Subcutaneous adipose tissue (tissue), 4 donors: ENCODE measurements around the gene AATF. TPM values are rescaled to one million over a fixed set of nuclear protein-coding genes. Genes with fewer than 3 reads are reported as not detected.

Source experiments
- total RNA-seq, 4 donors: library from RNA; depleted of rRNA; stranded (reverse); fragments of >200 nt; gene quantifications; one replicate each; pipeline ENCODE4 v1.1.0, GENCODE V29; 2016
- TF ChIP-seq, protein P1 (sequence below): fragments of 450-650 bp; IDR thresholded peaks from one replicate; pipeline ENCODE4 v1.5.1; 2016; ENCODE audit warnings: low read depth, mild to moderate bottlenecking, control low read depth, antibody characterized with exemption, moderate library complexity

Gene AATF
- total RNA-seq, 4 donors from 2014 or later: 25.3 to 38.3 (median 29.1) TPM

DNA sequence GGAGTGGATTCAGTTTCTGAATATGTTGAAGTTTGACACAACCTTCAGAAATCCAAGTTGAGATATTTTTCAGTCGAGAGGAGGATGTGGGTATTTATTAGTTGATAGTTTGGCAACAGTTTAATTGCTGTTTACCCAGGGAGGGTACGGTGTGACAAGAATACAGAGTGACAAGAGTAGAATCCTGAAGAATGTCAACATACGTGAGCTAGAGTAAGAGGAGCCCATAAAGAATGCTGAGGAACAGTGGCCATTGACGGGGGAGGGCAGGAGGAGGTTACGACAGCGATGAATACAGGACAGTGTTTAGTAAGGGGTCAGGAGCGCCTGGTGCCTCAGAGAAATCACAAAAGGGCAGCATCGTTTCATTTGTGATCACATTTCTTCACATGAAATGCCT, 76.5 kb downstream of the AATF start:
- TF ChIP-seq, protein P1, sequence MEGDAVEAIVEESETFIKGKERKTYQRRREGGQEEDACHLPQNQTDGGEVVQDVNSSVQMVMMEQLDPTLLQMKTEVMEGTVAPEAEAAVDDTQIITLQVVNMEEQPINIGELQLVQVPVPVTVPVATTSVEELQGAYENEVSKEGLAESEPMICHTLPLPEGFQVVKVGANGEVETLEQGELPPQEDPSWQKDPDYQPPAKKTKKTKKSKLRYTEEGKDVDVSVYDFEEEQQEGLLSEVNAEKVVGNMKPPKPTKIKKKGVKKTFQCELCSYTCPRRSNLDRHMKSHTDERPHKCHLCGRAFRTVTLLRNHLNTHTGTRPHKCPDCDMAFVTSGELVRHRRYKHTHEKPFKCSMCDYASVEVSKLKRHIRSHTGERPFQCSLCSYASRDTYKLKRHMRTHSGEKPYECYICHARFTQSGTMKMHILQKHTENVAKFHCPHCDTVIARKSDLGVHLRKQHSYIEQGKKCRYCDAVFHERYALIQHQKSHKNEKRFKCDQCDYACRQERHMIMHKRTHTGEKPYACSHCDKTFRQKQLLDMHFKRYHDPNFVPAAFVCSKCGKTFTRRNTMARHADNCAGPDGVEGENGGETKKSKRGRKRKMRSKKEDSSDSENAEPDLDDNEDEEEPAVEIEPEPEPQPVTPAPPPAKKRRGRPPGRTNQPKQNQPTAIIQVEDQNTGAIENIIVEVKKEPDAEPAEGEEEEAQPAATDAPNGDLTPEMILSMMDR: no peak

DNA sequence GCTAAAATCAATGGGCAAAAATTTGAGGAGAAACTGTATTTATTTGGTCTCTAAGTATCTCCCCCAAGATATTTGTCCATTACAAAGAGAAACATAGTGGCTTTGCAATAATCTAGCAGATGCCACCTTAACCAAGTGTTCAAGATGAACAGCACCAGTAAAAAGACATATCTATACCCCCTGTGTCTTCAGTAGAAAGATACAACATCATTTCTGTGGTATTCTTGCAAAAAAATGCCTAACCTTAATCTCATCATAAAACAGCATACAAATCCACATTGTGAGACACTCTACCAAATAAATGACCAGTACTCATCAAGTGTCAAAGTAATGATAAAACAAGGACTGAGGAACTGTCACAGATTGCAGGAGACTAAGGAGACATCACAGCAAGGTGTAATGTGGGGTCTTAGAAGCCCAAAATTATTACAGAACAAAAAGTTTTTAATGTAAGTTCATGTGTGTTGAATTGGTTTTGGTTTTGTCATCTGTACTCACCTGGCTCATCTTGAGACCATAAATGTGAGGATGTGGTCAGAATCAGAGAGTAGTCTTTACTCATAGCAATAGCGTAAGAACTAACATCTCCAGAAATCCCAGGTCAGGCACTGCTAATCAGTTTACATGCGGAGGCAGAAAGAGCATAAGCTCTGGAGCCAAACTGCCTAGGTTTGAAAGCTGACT, 77.2 kb downstream of the AATF start:
- TF ChIP-seq, protein P1: no peak

DNA sequence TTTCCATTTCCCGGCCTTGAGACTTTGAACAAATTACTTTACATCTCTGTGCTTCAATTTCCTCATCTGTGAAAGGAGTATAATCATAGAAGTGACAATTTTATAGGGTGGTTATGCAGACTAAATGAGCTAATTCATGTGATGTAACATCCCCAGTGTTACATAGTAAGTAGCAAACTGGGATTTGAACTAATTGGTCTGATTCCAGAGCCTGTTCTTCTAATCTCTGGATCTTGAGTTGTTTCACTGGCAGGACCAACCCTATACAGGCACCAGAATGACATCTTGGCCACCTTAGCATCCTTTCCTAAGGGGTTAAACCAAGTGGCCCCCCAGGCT, 77.7 kb downstream of the AATF start:
- TF ChIP-seq, protein P1: no peak

DNA sequence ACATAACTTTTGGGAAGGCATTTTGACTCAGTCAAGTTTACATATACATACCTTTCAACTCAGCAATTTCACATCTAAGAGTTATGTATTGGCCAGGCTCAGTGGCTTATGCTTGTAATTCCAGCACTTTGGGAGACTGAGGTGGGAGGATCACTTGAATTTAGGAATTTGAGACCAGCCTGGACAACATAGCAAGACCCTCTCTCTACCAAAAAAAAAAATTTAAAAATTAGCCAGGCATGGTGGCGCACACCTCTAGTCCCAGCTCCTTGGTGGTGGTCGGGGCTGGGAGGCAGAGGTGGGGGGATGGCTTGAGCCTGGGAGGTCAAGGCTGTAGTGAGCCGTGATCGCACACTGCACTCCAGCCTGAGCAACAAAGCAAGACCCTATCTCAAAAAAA, 79.3 kb downstream of the AATF start:
- TF ChIP-seq, protein P1: no peak

DNA sequence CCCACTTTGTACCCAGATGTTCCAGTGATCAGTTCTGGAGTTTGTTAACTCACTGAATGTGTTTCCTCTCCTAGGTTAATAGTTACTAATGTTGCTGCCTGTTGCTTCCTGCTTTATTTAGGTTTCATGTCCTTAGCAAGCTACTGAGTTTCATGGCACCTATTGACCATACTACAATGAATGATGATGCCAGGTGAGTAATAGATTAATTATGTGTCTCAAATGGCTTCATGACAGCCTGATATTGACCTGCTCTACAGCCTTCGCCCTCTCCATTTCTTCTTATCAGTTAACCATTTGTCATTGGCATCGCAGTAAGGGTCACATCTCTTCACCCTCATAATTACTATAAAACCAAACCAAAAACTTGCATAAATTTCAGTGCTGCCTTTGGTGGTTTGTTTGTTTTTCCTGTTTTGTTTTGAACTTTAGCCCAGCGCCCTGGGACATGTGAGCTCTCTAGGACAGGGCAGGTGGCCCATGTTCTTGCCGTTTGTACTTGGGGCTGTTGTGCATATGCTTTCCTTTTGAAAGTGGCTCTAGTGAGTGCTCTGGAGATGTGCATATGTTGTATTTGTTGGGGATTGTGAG, 82.8 kb downstream of the AATF start:
- TF ChIP-seq, protein P1: no peak

DNA sequence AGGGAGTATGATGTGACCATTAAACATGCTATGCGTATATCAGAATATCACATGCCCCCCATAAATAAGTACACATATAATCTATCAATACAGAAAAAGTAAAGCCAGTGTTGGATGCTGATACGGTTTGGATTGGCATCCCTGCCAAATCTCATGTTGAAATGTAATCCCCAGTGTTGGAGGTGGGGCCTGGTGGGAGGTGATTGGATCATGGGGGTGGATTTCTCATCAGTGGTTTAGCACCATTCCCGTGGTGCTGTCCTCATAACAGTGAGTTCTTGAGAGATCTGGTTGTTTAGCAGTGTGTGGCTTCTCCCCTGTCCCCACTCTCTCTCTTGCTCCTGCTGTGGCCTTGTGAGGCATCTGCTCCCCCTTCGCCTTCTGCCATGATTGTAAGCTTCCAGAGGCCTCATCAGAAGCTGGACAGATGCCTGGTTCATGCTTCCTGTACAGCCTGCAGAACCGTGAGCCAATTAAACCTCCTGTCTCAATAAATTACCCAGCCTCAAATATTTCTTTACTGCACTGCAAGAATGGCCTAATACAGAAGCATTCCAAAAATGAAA, 88.9 kb downstream of the AATF start:
- TF ChIP-seq, protein P1: no peak

DNA sequence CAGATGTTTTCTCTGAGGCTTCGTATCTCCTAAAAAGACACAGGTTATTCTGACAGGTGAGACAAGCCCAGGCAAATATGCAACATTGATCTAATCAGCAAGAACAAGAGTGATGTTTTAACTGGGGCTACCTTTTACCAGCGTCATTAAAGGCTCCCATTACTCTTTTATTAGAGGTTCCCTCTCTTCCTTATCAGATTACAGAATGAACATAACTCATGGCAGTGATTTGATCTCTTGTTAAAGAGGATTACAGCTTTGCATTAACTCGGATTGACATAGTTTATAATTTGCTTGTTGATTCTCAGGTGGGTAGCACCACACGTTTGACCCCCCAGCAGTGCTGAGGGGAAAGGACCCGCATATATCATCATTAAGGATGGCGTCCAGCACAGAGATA, 90.5 kb downstream of the AATF start:
- TF ChIP-seq, protein P1: no peak
